SW 1271 (cell line): ENCODE results near the gene FOXS1.
A peak's percentile ranks its signal among the peaks of the same experiment; 100 is the strongest.
"Not testable (repeated sequence)": the region's sequence is repeated elsewhere in the genome, so short reads cannot be mapped to it uniquely, and the experiment has no call there.

Experiments
- DNase-seq, 2 experiments: peaks; one replicate each; lab custom pipeline; 2025; lab: John Stamatoyannopoulos, UW

The FOXS1 gene

GRCh38 chr20:31822421-31823330 lies 22.7 kb downstream of the FOXS1 start:
- peak in 1 of 2 experiments; percentile 70 for DNase-seq

- no peak for DNase-seq
Measured at GRCh38 chr20:31821427-31821826, 24.0 kb downstream of the FOXS1 start.

- no peak for DNase-seq
Measured at GRCh38 chr20:31820228-31820627, 25.2 kb downstream of the FOXS1 start.

DNA sequence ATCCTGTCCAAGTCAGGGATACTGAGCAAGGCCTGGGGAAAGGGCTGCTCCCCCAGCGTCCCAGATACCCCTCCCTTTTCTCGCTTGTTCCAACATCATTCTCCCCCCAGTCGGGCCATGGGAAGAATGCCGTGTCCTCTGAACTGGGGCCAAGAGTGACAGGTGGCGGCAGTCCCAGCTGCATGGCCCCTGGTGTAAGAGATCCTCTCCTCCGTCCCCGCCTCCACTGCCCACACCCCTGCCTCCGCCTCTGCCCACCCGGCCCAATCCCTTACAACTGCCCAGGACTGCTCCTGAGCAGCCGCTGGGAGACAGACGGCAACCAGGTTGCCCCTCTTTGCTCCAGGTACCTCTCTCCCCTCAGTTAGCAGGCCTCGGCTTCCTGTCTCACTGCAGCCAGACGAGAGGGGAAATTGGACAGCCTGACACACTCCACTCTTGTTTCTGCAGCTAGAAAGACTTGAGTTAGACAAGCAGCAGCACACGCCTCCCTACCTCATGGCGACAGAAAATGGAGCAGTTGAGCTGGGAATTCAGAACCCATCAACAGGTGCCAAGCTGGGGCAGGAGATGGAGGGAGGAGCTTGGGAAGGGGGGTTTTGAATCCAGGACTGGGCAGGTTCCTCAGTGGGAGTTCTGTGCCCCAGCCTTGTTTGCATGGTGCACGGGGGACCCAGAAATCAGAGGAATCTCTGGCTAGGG lies 26.2 kb downstream of the FOXS1 start, which contains the start of gene MYLK2:
TSS of gene MYLK2 (plus strand) at position 274 of the 702 bp plus-strand sequence. CDS start at position 499, 225 bp downstream.
- no peak for DNase-seq

GRCh38 chr20:31818376-31818908 lies 27.0 kb downstream of the FOXS1 start:
- no peak for DNase-seq

GRCh38 chr20:31817461-31817860 lies 27.9 kb downstream of the FOXS1 start:
- DNase-seq, result no peak

DNA sequence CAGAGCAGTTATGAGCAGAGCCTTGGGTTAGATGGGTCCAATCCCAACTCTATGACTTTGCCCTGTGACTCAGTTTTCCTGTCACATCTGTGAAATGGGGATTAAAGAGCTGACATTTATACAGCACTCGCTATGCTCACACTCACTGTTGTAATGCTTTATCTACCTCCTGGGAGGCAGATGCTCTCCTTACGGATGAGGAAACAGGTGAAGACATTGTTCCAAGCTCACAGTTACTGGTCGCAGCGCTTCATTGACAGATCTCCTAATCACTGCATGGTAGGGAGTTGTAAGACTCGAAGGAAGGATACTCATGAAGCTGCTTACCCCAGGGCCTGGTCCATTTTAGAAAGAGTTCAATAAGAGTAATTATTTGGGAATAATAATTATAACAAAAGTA lies 29.2 kb downstream of the FOXS1 start:
- DNase-seq, result no peak

- no peak for DNase-seq
Measured at GRCh38 chr20:31815408-31816188, 29.8 kb downstream of the FOXS1 start.

GRCh38 chr20:31814142-31814541 lies 31.3 kb downstream of the FOXS1 start:
- not testable (repeated sequence) for DNase-seq

DNA sequence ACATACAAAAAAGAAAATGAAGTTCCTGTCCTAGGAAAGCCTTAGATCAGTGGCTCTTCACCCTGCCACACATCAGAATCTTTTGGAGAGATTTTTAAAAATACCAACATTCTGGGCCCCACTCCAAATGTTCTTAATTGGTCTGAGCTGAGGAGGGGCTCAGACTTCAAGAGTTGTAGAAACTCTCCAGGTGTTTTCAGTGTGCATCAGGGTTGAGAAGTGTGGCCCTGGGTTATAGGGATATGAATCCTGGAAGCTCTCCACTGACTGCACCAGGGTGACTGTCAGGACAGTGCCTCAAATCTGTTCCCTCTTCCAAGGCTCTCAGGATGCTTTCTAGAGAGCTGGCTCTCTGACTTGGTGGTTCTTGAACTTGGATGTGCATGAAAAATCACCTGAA lies 31.8 kb downstream of the FOXS1 start:
- no peak for DNase-seq

DNA sequence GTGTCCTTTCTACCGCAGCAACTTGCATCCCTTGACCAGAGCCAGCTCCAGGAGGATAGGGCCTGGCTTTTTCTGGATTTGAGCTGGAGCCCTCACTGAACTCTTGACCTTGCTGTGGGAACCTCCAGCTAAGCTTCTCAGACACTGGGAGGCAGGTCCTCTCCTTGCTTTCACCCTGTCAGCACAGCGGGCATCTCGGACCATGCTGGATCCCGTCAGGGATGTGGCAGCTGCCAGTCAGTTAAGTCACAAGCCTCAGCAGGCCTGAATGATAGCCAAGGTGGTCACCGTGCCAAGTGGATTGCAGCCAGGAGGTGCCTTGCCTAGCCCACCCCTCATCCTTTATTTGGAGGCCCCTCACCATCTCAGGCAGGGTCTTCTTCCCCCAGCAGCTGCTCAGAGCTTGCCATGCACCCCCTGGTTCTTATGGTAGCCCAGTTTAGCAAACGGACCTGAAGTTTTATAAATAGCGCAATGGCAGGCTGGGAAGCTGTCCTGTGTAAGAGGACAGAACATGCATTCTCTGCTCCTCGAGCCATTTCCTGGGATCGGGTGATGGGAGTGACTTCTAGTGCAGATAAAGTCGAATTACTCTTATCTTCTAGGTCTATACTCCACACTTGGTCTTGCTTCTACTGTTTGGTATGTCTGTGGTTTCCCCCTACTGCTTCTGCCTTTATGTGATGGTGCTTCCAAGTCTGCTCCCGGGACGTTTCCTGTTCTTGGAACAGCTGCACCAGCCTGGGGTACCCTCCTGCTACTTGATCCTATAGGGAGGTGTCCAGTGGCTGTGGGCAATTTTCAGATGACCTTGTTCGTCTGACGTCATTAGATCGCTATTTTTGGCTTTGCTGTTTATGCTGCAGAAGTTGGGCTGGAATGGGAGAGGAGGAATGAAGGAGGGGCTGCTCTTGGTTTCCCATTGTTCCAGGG lies 33.3 kb downstream of the FOXS1 start:
- DNase-seq, result no peak

DNA sequence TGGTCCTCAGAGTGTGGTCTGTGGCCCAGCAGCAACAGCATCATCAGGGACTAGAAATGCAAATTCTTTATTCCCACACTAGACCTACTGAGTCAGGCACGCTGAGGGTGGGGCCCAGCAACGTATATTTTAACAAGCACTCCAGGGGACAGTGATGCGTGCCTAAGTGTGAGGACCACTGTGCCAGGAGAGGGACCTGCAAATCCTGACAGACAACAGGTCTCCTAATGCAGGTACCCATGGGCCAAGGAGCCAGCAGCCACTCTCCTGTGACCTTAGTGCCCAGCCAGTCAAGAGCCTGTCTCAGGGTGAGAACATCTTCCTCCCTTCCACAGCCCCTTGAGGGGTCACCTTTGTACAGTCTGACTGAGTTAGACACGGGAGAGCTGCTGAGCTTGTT lies 34.2 kb downstream of the FOXS1 start:
- DNase-seq, result no peak

DNA sequence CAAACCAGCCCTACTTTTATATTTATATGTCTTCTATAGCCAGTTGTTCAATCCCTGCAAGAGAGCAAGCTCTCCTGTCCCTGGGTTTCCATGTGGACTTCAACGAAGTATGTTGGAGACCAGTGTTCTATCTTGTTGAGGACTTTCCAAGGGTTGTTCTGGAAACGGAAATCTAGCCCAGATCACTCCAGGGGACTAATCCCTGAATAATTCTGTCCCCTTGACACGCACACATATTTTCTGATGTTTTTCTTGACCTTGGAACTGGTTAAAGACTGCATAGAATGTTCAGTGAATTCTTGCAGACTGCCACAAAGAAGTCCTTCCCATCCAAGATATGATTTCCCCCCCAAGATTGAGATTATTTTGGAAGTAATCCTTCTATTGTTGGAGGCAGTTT lies 35.7 kb downstream of the FOXS1 start:
- no peak for DNase-seq

DNA sequence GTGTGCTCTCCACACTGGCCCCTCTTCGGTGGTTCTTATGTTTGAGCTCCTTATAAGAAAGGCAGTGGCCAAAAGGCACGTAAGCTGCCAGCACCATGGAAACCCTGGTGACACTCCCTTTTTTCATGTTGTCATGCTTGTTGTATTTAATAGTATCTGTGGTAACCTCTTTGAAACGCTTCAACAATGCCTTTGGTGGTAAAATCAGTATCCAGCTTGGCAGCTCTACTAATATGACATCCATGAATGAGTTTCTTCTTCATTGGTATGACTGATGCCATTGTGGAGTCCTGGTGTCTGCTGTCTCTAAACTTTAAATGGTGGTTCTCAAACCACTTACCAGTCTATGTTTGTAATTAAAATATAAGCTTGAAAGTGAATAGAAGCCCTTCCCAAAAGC lies 36.9 kb downstream of the FOXS1 start:
- no peak for DNase-seq

DNA sequence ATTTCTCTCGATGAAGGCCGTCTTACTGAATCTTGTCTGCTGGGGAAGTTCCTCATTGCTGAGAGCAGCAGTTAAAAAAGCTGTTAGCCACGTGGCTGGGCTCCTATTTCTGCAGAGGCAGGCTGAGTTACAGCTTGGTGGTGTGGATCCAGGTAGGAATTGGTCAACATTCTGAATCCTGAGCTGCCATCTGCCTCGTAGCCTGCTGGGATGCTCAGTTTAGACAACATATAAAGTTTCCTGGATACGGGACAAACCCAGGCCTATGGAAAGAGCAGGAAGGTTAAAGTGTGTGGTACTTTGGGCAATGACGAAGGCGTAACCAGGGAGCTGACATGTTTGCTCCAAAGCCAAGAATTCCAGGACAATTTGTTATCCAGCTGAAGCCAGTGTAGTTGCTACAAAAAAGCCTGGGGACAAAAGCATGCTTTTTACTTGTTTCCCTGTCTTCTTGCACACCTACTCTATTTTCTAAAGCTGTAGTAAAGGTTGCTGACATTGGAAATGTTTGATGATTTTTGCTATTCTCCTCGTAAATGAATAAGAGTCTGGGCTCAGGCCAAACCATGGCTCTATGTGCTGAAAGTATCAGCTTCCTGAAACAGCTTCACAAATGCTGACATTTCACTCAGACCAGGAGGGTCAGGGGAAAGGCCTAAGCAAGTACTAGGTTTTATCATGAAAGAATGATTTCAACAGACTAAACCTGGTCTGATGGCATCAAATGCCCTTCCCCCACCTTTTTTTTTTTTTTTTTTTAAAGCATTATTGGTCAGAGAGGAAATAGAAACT lies 38.6 kb downstream of the FOXS1 start:
- no peak for DNase-seq

- no peak for DNase-seq
Measured at GRCh38 chr20:31803552-31804291, 41.7 kb downstream of the FOXS1 start.

- no peak for DNase-seq
Measured at GRCh38 chr20:31801508-31801907, 43.9 kb downstream of the FOXS1 start.

- DNase-seq, result no peak
Measured at GRCh38 chr20:31797364-31797763, 48.0 kb downstream of the FOXS1 start.
